ENCODE measurements around the gene EMILIN1.
A peak's percentile ranks its signal among the peaks of the same experiment; 100 is the strongest.

EMILIN1 gene

DNA sequence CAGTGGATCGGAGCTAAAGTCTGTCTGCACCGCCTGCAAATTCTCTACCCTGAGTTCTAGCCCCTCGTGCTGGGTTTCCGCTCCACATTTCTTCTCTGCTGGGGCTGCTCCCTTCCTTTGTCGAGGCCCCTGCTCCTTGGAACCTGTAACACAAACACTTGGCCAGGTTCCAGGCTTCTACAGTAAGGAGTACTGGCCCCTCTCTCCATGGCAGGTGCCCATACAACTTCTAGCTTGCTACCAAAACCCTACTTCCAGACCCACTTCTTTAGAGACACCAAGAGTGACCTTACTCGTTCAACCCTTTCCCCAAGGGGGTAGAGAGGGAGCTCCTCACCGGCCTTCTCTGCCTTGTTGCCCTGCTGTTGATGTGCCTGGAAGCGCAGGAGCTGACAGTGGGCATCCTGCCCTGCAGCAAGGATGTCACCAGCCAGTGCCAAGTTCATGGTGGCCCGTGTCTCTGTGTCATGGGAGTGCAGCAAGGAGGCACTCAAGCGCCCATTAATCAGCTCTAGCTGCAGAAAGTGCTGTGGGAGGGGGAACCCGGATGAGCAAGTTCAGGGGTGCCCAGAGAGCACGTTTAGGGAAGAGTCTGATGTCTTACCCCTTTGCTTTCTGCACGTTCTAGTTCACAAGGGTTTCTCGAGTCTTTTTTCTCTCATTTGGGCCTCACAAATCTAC, 54.9 kb downstream of the EMILIN1 start:
- peak overlapping the region in 4 of 5 donors; percentile 89 to 96 (median 91) for H3K9ac ChIP-seq (ENCODE audit: low read length in 5 of 5)
- peak overlapping the region; percentile 80 to 93 (median 89) for H3K4me3 ChIP-seq (ENCODE audit: low read depth in 1 of 5, low read length in 5 of 5)
- H3K27ac ChIP-seq (ENCODE audit: low read depth, low read length): peak overlapping the region; percentile 34
- H3K4me1 ChIP-seq (ENCODE audit: control insufficient read depth in 5 of 5, insufficient read depth in 5 of 5, low read length in 5 of 5): peaks cover 0 to 25% (median 23%) of the 10 kb centered on the region in 5 donors
- no peaks in the 10 kb centered on the region for H3K9me3 ChIP-seq (ENCODE audit: control insufficient read depth in 5 of 5, low read length in 5 of 5)
- H3K27me3 ChIP-seq (ENCODE audit: control insufficient read depth in 5 of 5, insufficient read depth in 4 of 5, low read length in 5 of 5): no peaks in the 10 kb centered on the region
- H3K36me3 ChIP-seq (ENCODE audit: control insufficient read depth in 5 of 5, insufficient read depth in 5 of 5, low read length in 5 of 5): peaks cover 0 to 42% (median 35%) of the 10 kb centered on the region in 5 donors

GRCh38 chr2:27133905-27134780, 55.7 kb downstream of the EMILIN1 start, which contains the start of gene PREB:
PREB (minus strand) TSS chr2:27134636; CDS start chr2:27134421, 215 bp downstream.
- Histone ChIP-seq H3K9ac (ENCODE audit: low read length in 5 of 5) (peak within 1 kb of the TSS; percentile 71 to 96 (median 90)), H3K36me3 (ENCODE audit: control insufficient read depth in 5 of 5, insufficient read depth in 5 of 5, low read length in 5 of 5) (peaks cover 0 to 39% (median 33%) of the 10 kb centered on the region in 5 donors), H3K4me3 (ENCODE audit: low read depth in 1 of 5, low read length in 5 of 5) (peak within 1 kb of the TSS; percentile 80 to 93 (median 89)), H3K4me1 (ENCODE audit: control insufficient read depth in 5 of 5, insufficient read depth in 5 of 5, low read length in 5 of 5) (peaks cover 0 to 25% (median 23%) of the 10 kb centered on the region in 5 donors), H3K27me3 (ENCODE audit: control insufficient read depth in 5 of 5, insufficient read depth in 4 of 5, low read length in 5 of 5) (no peaks in the 10 kb centered on the region), H3K27ac (ENCODE audit: low read depth, low read length) (peak within 1 kb of the TSS; percentile 83), H3K9me3 (ENCODE audit: control insufficient read depth in 5 of 5, low read length in 5 of 5) (no peaks in the 10 kb centered on the region)

DNA sequence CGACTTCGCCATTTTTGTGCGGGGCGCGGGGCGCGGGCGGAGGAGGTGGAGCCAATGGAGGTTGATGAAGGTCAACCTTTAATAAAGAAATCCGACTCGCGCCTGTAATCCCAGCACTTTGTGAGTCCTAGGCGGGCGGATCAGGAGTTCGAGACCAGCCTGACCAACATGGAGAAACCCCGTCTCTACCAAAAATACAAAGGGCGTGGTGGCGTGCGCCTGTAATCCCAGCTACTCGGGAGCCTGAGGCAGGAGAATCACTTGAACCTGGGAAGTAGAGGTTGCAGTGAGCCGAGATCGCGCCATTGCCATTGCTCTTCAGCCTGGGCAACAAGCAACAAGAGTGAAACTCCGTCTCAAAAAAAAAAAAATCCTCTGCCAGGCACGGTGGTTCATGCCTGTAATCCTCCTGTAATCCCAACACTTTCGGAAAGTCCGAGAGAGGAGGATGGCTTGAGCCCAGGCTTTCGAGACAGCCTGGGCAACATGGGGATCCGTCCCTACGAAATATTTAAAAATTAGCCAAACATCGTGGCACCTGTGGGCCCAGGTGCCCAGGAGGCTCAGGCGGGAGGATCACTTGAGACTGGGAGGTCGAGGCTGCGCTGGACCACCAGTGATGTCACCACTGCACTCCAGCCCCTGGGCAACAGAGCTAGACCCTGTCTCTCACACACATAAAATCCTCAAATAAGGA, 56.5 kb downstream of the EMILIN1 start:
- no peaks in the 10 kb centered on the region for H3K9me3 ChIP-seq (ENCODE audit: control insufficient read depth in 5 of 5, low read length in 5 of 5)
- H3K4me1 ChIP-seq (ENCODE audit: control insufficient read depth in 5 of 5, insufficient read depth in 5 of 5, low read length in 5 of 5): peaks cover 0 to 25% (median 23%) of the 10 kb centered on the region in 5 donors
- no peak overlapping the region for H3K9ac ChIP-seq (ENCODE audit: low read length in 5 of 5)
- H3K4me3 ChIP-seq (ENCODE audit: low read depth in 1 of 5, low read length in 5 of 5): peak overlapping the region in 4 of 5 donors; percentile 55 to 89 (median 73)
- no peak overlapping the region for H3K27ac ChIP-seq (ENCODE audit: low read depth, low read length)
- no peaks in the 10 kb centered on the region for H3K27me3 ChIP-seq (ENCODE audit: control insufficient read depth in 5 of 5, insufficient read depth in 4 of 5, low read length in 5 of 5)
- H3K36me3 ChIP-seq (ENCODE audit: control insufficient read depth in 5 of 5, insufficient read depth in 5 of 5, low read length in 5 of 5): peaks cover 0 to 31% (median 27%) of the 10 kb centered on the region in 5 donors

DNA sequence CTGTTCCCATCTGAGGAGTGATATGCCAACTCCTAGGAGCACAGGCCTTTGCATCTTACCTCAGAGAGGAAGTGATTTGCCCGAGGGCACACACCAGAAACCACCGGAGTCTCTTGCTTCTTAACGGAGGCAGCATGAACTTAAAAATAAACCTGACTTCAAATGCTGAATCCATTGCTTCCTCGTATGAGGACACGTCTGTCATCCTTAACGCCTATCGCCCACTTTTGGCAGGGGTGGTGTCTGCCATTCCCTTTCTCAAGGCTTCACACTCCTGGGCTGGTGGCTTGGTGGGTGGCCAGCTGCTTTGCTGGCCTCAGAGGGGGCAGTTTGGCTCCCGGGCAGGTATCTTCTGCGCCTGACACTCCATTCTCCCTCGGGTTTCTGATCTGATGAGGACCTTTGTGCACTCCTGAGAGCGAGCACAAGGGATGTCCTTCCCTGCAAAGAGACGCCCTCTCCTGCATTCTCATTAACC, 57.1 kb downstream of the EMILIN1 start:
- H3K9ac ChIP-seq (ENCODE audit: low read length in 5 of 5): no peak overlapping the region
- H3K27ac ChIP-seq (ENCODE audit: low read depth, low read length): no peak overlapping the region
- peaks cover 0 to 25% (median 22%) of the 10 kb centered on the region in 5 donors for H3K36me3 ChIP-seq (ENCODE audit: control insufficient read depth in 5 of 5, insufficient read depth in 5 of 5, low read length in 5 of 5)
- no peak overlapping the region for H3K4me3 ChIP-seq (ENCODE audit: low read depth in 1 of 5, low read length in 5 of 5)
- H3K9me3 ChIP-seq (ENCODE audit: control insufficient read depth in 5 of 5, low read length in 5 of 5): no peaks in the 10 kb centered on the region
- peaks cover 0 to 25% (median 23%) of the 10 kb centered on the region in 5 donors for H3K4me1 ChIP-seq (ENCODE audit: control insufficient read depth in 5 of 5, insufficient read depth in 5 of 5, low read length in 5 of 5)
- H3K27me3 ChIP-seq (ENCODE audit: control insufficient read depth in 5 of 5, insufficient read depth in 4 of 5, low read length in 5 of 5): no peaks in the 10 kb centered on the region
